K562 (cell line): ENCODE results near the gene TPD52L1. TPM values are rescaled to one million over a fixed set of nuclear protein-coding genes. Genes with fewer than 3 reads are reported as not detected.
A peak's percentile ranks its signal among the peaks of the same experiment; 100 is the strongest.

ENCODE experiments used
- CHCHD3 ChIP-seq: fragments of 250-450 bp; sonication (Bioruptor Pico); IDR thresholded peaks from 2 replicates; pipeline ENCODE4 v2.1.2; 2022; ENCODE audit warnings: mild to moderate bottlenecking
- ETV1 ChIP-seq: fragments of 450-650 bp; conservative IDR thresholded peaks from 2 replicates; pipeline ENCODE4 v1.6.1; 2016; ENCODE audit warnings: missing genetic modification characterization, control low read depth, low read depth, missing compliant biosample characterization
- FOXO4 ChIP-seq: fragments of 450-650 bp; formaldehyde crosslinking; IDR thresholded peaks from 2 replicates; pipeline ENCODE4 v1.4.0; 2020; ENCODE audit warnings: mild to moderate bottlenecking, moderate library complexity
- GABPA ChIP-seq: fragments of 200-800 bp; sonication (Bioruptor generic); conservative IDR thresholded peaks from 2 replicates; pipeline ENCODE4 v1.6.1; 2016; ENCODE audit warnings: low read depth, missing genetic modification characterization, missing compliant biosample characterization
- HMGN3 ChIP-seq: IDR thresholded peaks from 2 replicates; pipeline ENCODE4 v1.6.1; 2011; ENCODE audit warnings: borderline replicate concordance, low read depth, mild to moderate bottlenecking, mixed read lengths, low read length; ENCODE audit not compliant: insufficient read length; ENCODE audit errors: extremely low read depth
- HNRNPLL ChIP-seq: fragments of 200-400 bp; formaldehyde crosslinking; IDR thresholded peaks from 2 replicates; pipeline ENCODE4 v1.6.1; 2017; ENCODE audit warnings: low read length, low read depth, mild to moderate bottlenecking; ENCODE audit not compliant: poor library complexity, severe bottlenecking
- L3MBTL2 ChIP-seq: fragments of 450-650 bp; IDR thresholded peaks from 2 replicates; pipeline ENCODE4 v1.6.1; 2016; ENCODE audit warnings: mild to moderate bottlenecking, moderate library complexity
- MECOM ChIP-seq: fragments of 250-450 bp; sonication (Bioruptor Pico); IDR thresholded peaks from 2 replicates; pipeline ENCODE4 v1.8.0; 2022; ENCODE audit warnings: inconsistent platforms
- MTA2 ChIP-seq: fragments of 450-650 bp; IDR thresholded peaks from 2 replicates; pipeline ENCODE4 v1.6.1; 2016; ENCODE audit warnings: low read depth
- NFXL1 ChIP-seq: fragments of 450-650 bp; formaldehyde crosslinking; IDR thresholded peaks from 2 replicates; pipeline ENCODE4 v1.4.0; 2021; ENCODE audit warnings: mild to moderate bottlenecking
- NONO ChIP-seq, 2 experiments: fragments of 200-400 bp in 1 of 2; fragments of 450-650 bp in 1 of 2; formaldehyde crosslinking in 1 of 2; IDR thresholded peaks; 2 replicates each; pipeline ENCODE4 v1.6.1; 2017; ENCODE audit warnings: low read depth in 2 of 2, mild to moderate bottlenecking in 2 of 2, moderate library complexity in 2 of 2, low read length in 1 of 2
- NR4A1 ChIP-seq, 2 experiments: fragments of 250-450 bp in 1 of 2; fragments of 450-650 bp in 1 of 2; sonication (Bioruptor Pico) in 1 of 2; IDR thresholded peaks; 2 replicates each; pipeline versions ENCODE4 v1.4.0 to v1.6.1; 2016 to 2020; ENCODE audit warnings: mild to moderate bottlenecking in 2 of 2, missing compliant biosample characterization in 1 of 2, missing genetic modification characterization in 1 of 2, moderate library complexity in 1 of 2
- PHTF2 ChIP-seq: fragments of 250-450 bp; sonication (Bioruptor Pico); IDR thresholded peaks from 2 replicates; pipeline ENCODE4 v1.5.0; 2021; ENCODE audit warnings: mild to moderate bottlenecking
- POLR2H ChIP-seq: IDR thresholded peaks from 2 replicates; pipeline ENCODE4 v1.6.1; 2016; ENCODE audit warnings: missing genetic modification characterization, low read depth, mild to moderate bottlenecking, control low read depth, missing compliant biosample characterization, moderate library complexity
- SAFB ChIP-seq: fragments of 200-400 bp; formaldehyde crosslinking; IDR thresholded peaks from 2 replicates; pipeline ENCODE4 v1.6.1; 2017; ENCODE audit warnings: low read depth, low read length, borderline replicate concordance
- SP2 ChIP-seq: IDR thresholded peaks from 2 replicates; pipeline ENCODE4 v1.6.1; 2011; ENCODE audit warnings: mild to moderate bottlenecking, low read depth, low read length, moderate library complexity; ENCODE audit not compliant: poor library complexity, severe bottlenecking; ENCODE audit errors: extremely low read depth
- TFAM ChIP-seq: fragments of 250-450 bp; sonication (Bioruptor Pico); conservative IDR thresholded peaks from 2 replicates; pipeline ENCODE4 v1.5.0; 2021; ENCODE audit warnings: mild to moderate bottlenecking, moderate library complexity
- XRCC4 ChIP-seq: IDR thresholded peaks from one replicate; pipeline ENCODE4 v1.6.1; 2011; ENCODE audit not compliant: insufficient read depth, insufficient read length; ENCODE audit errors: extremely low read depth
- polyA plus RNA-seq, 8 experiments: library from polyadenylated mRNA; depleted of rRNA in 4 of 8; stranded (reverse) in 5 of 8; unstranded in 3 of 8; fragments of >200 nt; fragmentation: Nextera tagmentation in 2 of 8; fragmentation: Illumina TruSeq in 1 of 8; extraction: Ambion mirVana in 2 of 8; extraction: Trizol in 1 of 8; gene quantifications; 2 replicates each; pipeline versions ENCODE4 v1.2.1 to v1.2.3, GENCODE V29; 2011 to 2014; ENCODE audit warnings: inconsistent platforms in 1 of 8, missing spikeins in 1 of 8
- total RNA-seq, 7 experiments: library from RNA; depleted of rRNA in 6 of 7; stranded (reverse); fragments of >200 nt in 6 of 7; fragmentation: Illumina TruSeq in 2 of 7; extraction: Trizol in 2 of 7; gene quantifications; 2 replicates each; pipeline versions ENCODE4 v1.2.1 to v1.2.3, GENCODE V29; 2011 to 2021; ENCODE audit warnings: low replicate concordance in 1 of 7
- TF ChIP-seq, protein P1 (sequence below): sonication (generic); formaldehyde crosslinking; IDR thresholded peaks from 2 replicates; pipeline ENCODE4 v1.9.0; 2022; ENCODE audit warnings: mild to moderate bottlenecking, missing genetic modification reagents
- TF ChIP-seq, protein P2 (sequence below): fragments of 450-650 bp; IDR thresholded peaks from 2 replicates; pipeline ENCODE4 v1.6.1; 2016
- TF ChIP-seq, protein P3 (sequence below): sonication (generic); formaldehyde crosslinking; IDR thresholded peaks from 2 replicates; pipeline ENCODE4 v1.8.0; 2022; ENCODE audit warnings: mild to moderate bottlenecking, missing genetic modification reagents

Gene TPD52L1
- total and polyA plus RNA-seq, 9 of the 15 experiments (the other 6 are each of a cell fraction or from before 2014, with no cell fraction given), result 12.9 to 149 (median 75.7) TPM

DNA sequence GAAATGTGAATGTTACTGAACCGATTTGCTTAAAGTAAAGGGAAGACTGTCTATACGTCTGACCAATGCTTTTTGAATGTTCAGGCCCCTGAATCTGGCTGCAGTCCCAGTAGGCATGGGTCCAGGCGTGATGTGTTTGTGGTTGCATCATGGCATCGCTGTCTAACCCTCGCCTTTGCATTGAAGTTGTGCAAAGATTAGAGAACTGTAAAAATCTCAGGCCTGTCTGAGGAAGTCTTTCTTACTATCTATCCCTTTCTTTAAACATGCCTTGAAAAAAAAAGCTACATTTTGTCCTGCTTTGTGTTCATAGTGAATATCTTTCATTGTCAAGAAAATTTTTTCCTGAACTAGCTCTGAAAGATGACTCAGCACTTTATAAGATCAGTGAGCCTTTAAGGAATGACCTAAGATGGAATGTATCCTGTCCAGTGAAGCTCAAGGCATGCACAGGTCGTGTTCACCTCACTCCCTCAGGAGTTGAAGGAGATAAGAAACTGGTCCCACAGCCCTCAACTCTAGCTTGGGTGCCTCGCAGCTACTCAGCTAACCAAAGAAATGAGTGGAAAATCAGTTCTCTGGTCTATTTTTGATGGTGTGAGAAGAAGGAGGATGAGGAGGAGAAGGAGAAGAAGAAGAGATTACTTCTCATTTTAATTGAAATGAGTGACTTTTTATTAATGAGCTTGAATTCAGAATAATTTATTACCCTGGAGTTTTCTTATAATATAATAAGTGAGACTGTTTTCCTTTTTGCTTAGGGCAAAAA, 48.6 kb downstream of the TPD52L1 start (continued):
- TF ChIP-seq GABPA (no peak), FOXO4 (no peak), NONO (IDR thresholded peaks at IDR 0.05; ENCODE audit: low read depth in 2 of 2, low read length in 1 of 2) (no peak), L3MBTL2 (peak; percentile 68; the same call in 1 of the 2 replicates), SP2 (no peak), MECOM (peak; percentile 70; the same call in 1 of the 2 replicates), SAFB (no peak), CHCHD3 (CRISPR knock-in tag) (no peak), POLR2H (tag) (peak; percentile 52; the same call in 1 of the 2 replicates), TFAM (CRISPR knock-in tag) (no peak), NR4A1 (CRISPR knock-in tag; IDR thresholded peaks at IDR 0.05) (no peak), NR4A1 (tag; IDR thresholded peaks at IDR 0.05) (peak; percentile 70; the same call in 1 of the 2 replicates), HNRNPLL (no peak), XRCC4 (no peak), PHTF2 (CRISPR knock-in tag) (no peak), NFXL1 (CRISPR knock-in tag) (no peak), ETV1 (peak; percentile 60; the same call in 1 of the 2 replicates), HMGN3 (no peak), MTA2 (no peak; the same call in 1 of the 2 replicates)
- TF ChIP-seq, protein P1, sequence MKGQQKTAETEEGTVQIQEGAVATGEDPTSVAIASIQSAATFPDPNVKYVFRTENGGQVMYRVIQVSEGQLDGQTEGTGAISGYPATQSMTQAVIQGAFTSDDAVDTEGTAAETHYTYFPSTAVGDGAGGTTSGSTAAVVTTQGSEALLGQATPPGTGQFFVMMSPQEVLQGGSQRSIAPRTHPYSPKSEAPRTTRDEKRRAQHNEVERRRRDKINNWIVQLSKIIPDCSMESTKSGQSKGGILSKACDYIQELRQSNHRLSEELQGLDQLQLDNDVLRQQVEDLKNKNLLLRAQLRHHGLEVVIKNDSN, result no peak
- TF ChIP-seq, protein P2, sequence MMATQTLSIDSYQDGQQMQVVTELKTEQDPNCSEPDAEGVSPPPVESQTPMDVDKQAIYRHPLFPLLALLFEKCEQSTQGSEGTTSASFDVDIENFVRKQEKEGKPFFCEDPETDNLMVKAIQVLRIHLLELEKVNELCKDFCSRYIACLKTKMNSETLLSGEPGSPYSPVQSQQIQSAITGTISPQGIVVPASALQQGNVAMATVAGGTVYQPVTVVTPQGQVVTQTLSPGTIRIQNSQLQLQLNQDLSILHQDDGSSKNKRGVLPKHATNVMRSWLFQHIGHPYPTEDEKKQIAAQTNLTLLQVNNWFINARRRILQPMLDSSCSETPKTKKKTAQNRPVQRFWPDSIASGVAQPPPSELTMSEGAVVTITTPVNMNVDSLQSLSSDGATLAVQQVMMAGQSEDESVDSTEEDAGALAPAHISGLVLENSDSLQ, result no peak
- TF ChIP-seq, protein P3, sequence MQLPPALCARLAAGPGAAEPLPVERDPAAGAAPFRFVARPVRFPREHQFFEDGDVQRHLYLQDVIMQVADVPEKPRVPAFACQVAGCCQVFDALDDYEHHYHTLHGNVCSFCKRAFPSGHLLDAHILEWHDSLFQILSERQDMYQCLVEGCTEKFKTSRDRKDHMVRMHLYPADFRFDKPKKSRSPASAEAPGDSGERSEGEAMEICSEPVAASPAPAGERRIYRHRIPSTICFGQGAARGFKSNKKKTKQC (CRISPR knock-in tag), result no peak
